HG02798 (cell line): Measurements from ENCODE around the gene ABCA9.
"Not testable (repeated sequence)": the region's sequence is repeated elsewhere in the genome, so short reads cannot be mapped to it uniquely, and the experiment has no call there.

Experiments used
- ATAC-seq: cut with Tn5 transposase; IDR thresholded peaks from one replicate; pipeline ENCODE4 v1.9.1; 2021; ENCODE audit warnings: mild to moderate bottlenecking; ENCODE audit not compliant: unreplicated experiment, poor library complexity

Gene ABCA9

DNA sequence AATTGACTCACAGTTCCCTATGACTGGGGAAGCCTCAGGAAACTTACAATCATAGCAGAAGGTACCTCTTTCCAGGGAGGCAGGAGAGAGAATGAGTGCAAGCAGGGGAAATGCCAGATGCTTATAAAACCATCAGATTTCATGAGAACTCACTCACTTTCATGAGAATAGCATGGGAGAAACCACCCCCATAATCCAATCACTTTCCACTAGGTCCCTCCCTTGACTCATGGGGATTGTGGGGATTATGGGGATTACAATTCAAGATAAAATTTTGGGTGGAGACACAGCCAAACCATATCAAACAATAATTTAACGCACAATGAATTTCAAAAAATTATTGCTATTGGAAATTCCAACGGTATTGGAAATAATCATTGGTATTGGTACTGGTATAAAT is 15.1 kb downstream of the ABCA9 start:
- no peak for ATAC-seq

- no peak for ATAC-seq
These were observed 16.4 kb downstream of the ABCA9 start for GRCh38 chr17:69044371-69044770.

DNA sequence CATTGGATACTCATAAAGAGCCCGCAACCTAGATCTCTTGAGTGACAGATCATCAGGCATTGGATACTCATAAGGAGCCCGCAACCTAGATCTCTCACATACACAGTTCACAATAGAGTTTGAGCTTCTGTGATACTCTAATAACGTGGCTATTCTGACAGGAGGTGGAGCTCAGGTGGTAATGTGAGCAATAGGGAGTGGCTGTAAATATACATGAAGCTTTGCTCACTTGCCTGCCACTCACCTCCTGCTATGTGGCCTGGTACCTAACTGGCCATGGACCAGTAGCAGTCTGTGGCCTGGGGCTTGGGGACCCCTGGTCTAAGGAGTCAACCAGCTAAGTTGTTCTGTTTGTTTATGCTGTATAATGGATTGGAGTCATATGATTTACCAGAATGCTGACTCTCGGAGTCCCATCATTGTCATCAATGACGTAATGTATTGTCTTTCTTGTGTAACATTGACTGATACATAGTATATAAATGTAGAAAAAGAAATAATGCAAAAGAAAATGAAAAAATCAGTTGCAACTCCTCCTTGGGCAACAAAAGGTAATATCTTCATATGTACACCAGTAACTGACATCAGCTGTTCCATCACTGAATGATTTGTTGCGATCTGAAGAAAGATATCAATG is 17.5 kb downstream of the ABCA9 start:
- ATAC-seq = no peak

DNA sequence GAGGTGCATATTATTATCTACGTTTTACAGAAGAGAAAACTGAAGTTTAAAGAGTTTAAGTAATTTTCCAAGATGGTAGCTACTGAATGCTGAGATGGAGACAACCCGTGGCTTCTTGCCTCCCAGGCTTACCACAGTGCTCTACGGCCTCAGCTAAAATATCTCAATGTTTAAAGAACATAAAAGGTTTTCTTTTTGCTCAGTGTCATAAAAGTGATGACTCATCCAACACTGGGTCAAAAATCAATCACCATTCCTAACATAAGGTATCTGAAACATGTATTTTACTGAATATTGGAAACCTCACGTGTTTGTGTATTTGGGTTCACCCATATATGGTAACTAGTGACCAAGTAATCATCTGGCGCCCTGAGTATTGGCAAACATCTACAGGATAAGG is 18.4 kb downstream of the ABCA9 start:
- no peak for ATAC-seq

GRCh38 chr17:69031839-69032238 is 28.9 kb downstream of the ABCA9 start:
- ATAC-seq = no peak

DNA sequence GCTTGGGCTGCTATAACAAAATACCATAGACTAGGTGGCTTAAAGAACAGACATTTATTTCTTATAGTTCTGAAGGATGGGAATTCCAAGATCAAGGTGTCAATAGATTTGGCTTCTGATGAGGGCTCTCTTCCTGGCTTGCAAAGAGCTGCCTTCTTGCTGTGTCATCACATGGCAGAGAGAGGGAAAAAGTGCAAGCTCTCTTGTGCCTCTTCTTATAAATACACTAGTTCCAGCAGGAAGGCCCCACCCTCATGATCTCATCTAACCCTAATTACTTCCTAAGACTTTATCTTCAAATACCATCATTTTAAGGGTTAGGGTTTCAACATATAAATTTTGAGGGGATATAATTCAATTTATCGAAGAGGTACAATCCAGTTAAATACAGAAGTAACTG is 30.6 kb downstream of the ABCA9 start:
- ATAC-seq = no peak

GRCh38 chr17:69018687-69019086 is 42.0 kb downstream of the ABCA9 start:
- ATAC-seq = no peak

DNA sequence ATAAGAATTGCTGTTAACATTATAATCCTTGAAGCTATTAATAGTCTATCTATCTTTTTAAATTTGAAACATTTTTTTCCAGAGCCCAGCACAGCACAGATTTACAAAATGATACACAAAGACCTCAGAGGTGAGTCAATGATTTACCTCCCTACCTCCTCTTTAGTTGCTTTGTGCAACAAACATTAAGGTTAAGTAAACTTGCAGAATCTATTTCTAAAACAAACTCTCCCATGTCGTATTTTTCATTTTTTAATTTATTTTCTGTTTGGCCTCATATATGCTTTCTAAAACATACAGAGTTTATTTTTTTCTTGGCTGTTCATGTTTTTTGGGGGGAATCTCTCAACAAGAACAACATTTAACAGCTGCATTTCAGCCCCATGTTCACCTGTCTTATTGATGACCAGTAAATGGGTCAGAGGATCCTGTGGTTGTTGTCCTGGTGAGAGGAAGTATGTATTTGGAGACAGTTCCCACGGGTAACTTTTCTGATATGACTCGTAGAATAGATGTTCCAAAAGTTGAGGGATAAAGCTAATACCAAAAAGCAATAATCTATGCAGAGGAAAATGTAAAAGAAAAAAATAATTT is 42.6 kb downstream of the ABCA9 start:
- no peak for ATAC-seq

DNA sequence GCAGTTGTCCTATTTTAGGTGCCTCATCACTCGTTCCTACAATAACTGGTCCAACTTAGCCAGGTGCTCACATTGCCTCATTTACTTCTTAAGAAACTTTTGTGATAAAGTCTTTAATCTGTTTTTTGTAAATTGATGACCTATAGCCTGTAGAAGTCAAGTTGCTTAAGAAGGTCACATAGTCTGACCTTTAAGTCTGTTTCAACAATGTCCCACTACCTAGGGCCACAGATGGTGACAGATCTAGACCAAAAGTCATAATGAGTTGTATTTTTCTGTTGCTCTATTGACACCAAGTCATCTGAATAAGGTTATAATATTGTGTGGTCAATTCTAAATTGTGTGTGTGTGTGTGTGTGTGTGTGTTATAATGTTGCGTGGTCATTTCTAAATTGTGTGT is 45.1 kb downstream of the ABCA9 start:
- no peak for ATAC-seq

- ATAC-seq = no peak
These were observed 47.6 kb downstream of the ABCA9 start for GRCh38 chr17:69012895-69013805.

DNA sequence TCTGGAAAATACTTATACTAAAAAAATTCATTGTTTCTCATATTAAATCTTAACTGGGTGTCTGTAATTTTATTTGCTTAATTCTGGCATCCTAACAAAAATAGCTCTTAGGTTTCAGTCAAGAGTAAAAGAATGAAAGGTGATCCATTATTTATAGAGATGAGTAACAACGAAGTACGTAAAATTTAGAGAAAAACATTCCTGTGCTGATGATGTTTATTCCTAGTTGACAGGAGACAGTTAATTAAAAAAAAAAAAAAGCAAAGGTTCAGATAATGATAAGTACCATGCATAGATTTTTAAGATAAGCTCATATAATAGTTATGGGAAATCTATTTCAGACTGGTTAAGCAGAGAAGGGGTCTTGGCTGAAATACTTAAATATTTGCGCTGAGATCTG is 50.8 kb downstream of the ABCA9 start:
- no peak for ATAC-seq

GRCh38 chr17:69004759-69005158 is 56.0 kb downstream of the ABCA9 start:
- not testable (repeated sequence) for ATAC-seq

DNA sequence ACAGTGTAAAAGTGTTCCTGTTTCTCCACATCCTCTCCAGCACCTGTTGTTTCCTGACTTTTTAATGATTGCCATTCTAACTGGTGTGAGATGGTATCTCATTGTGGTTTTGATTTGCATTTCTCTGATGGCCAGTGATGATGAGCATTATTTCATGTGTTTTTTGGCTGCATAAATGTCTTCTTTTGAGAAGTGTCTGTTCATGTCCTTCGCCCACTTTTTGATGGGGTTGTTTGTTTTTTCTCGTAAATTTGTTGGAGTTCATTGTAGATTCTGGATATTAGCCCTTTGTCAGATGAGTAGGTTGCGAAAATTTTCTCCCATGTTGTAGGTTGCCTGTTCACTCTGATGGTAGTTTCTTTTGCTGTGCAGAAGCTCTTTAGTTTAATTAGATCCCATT is 61.0 kb downstream of the ABCA9 start:
- not testable (repeated sequence) for ATAC-seq

DNA sequence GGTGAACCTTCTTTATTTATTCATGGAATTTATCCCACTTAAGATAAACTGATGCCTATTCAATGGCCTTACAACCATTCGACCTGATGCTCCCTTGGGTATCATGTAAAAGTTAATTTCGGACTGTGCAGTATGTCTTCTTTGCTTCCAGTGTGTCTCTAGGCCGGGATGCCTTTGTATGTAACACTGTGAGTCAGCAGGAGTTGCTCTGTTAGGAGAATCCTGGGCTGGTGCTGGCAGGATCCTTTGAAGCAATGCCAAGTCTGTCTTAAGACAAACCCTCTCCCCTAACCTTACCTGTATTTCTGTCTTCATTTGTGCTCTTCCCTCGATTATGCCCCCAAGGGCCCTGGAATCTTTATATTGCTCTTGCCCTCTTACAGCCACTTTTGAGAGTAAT is 67.6 kb downstream of the ABCA9 start:
- ATAC-seq = no peak

GRCh38 chr17:68987966-68988365 is 72.8 kb downstream of the ABCA9 start:
- no peak for ATAC-seq

GRCh38 chr17:68981288-68981687 is 79.4 kb downstream of the ABCA9 start:
- ATAC-seq = no peak

- no peak for ATAC-seq
These were observed 87.5 kb downstream of the ABCA9 start for GRCh38 chr17:68973098-68973846.

DNA sequence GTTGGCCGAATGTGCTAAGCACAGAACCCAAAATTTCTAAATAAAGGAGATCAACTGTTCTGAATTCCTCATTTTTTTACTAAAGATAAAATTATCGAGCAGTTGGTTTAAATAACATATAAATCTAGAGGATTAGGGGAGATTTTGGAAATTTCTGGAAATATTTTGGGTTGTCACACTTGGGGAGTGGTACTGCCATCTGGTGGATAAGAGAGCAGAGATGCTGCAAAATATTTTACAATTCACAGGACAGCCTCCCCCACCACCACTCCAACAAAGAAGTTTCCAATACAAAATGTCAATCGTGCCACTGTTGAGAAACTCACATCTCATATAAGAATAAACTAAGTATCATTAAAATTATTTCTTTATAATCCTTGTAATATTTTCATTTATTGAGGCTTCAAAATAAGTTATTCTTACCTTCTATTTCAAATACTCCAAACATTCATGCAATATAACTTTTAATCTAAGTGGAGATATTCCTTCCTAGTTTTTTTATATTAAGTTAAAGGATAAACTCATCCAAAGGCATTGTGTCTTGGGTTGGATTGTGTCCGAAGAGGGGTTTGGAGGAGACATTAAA is 88.5 kb downstream of the ABCA9 start:
- ATAC-seq = no peak

GRCh38 chr17:68969101-68969500 is 91.6 kb downstream of the ABCA9 start:
- ATAC-seq = no peak

DNA sequence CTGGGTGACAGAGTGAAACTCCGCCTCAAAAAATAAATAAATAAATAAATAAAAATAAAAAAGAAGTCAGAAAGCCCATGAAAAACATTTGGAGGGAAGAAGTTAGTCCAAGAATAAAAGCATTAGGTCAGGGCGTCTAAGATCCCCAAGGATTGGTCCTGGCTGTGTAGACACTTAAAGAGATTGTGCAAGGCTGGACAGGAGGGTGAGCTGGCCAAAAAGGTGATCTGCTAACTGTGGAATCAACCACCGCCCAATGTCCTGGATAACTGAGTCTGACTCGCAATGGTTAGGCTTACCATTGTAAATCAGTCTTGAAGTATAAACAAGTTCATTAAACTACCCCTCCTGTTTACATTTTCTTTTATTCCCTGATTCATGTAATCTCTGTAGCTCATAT is 96.8 kb downstream of the ABCA9 start:
- ATAC-seq = no peak
